Neural cell (in vitro differentiated cells): ENCODE data around the gene LACC1. TPM values are rescaled to one million over a fixed set of nuclear protein-coding genes. Genes with fewer than 3 reads are reported as not detected.

ENCODE experiments used
- H2AFZ ChIP-seq: fragments of 200-600, 300-800 bp; sonication (generic), shearing (Covaris generic); 2 replicates; pipeline ENCODE4 v1.6.0; 2014; ENCODE audit warnings: low read depth, mild to moderate bottlenecking, antibody characterized with exemption, low read length, moderate library complexity
- H3F3A ChIP-seq: fragments of 200-600 bp; shearing (Covaris generic); 2 replicates; pipeline ENCODE4 v1.6.1; 2016; ENCODE audit warnings: mild to moderate bottlenecking, moderate library complexity, mixed read lengths, antibody characterized with exemption, low read length; ENCODE audit not compliant: insufficient read depth, poor library complexity, severe bottlenecking
- H3K27ac ChIP-seq: fragments of 200-600, 300-800 bp; sonication (generic), shearing (Covaris generic); 2 replicates; pipeline ENCODE4 v1.5.1; 2014; ENCODE audit warnings: mild to moderate bottlenecking, low read length, moderate library complexity
- H3K27me3 ChIP-seq: fragments of 300-800, 200-600 bp; sonication (generic), shearing (Covaris generic); 2 replicates; pipeline ENCODE4 v1.6.0; 2014; ENCODE audit warnings: mild to moderate bottlenecking, low read depth, low read length, moderate library complexity; ENCODE audit not compliant: insufficient read depth
- H3K36me3 ChIP-seq: fragments of 300-800, 200-600 bp; sonication (generic), shearing (Covaris generic); 2 replicates; pipeline ENCODE4 v1.5.1; 2014; ENCODE audit warnings: mild to moderate bottlenecking, antibody characterized with exemption, low read length, moderate library complexity; ENCODE audit not compliant: insufficient read depth
- H3K4me2 ChIP-seq: fragments of 300-800, 200-600 bp; sonication (generic), shearing (Covaris generic); 2 replicates; pipeline ENCODE4 v1.6.0; 2014; ENCODE audit warnings: mild to moderate bottlenecking, low read length
- H3K4me3 ChIP-seq: fragments of 300-800, 200-600 bp; sonication (generic), shearing (Covaris generic); 2 replicates; pipeline ENCODE4 v1.5.1; 2014; ENCODE audit warnings: mild to moderate bottlenecking, low read length, moderate library complexity
- H3K79me2 ChIP-seq: fragments of 200-600 bp; shearing (Covaris generic); replicated peaks from 2 replicates; pipeline ENCODE4 v1.6.0; 2014; ENCODE audit warnings: mild to moderate bottlenecking, low read length, moderate library complexity; ENCODE audit not compliant: insufficient read depth
- H3K9ac ChIP-seq: fragments of 300-800, 200-600 bp; sonication (generic), shearing (Covaris generic); 2 replicates; pipeline ENCODE4 v1.6.1; 2016; ENCODE audit warnings: mild to moderate bottlenecking, low read length, mixed read lengths
- H3K9me2 ChIP-seq: fragments of 200-600 bp; shearing (Covaris generic); 2 replicates; pipeline ENCODE4 v1.6.1; 2016; ENCODE audit warnings: mild to moderate bottlenecking, low read length, mixed read lengths; ENCODE audit not compliant: insufficient read depth
- H3K9me3 ChIP-seq: fragments of 200-600, 300-800 bp; sonication (generic), shearing (Covaris generic); 2 replicates; pipeline ENCODE4 v1.6.1; 2016; ENCODE audit warnings: mild to moderate bottlenecking, mixed run types, low read length, moderate library complexity, mixed read lengths
- H4K20me1 ChIP-seq: fragments of 200-600 bp; shearing (Covaris generic); 2 replicates; pipeline ENCODE4 v1.6.1; 2016; ENCODE audit warnings: mild to moderate bottlenecking, mixed run types; ENCODE audit not compliant: insufficient read depth
- EP300 ChIP-seq: fragments of 450-650 bp; conservative IDR thresholded peaks from 2 replicates; pipeline ENCODE4 v1.6.1; 2014; ENCODE audit warnings: antibody characterized with exemption, mild to moderate bottlenecking, moderate library complexity; ENCODE audit not compliant: poor library complexity, severe bottlenecking
- EZH2 ChIP-seq: fragments of 200-600, 300-800 bp; shearing (Covaris generic), sonication (generic); IDR thresholded peaks from 2 replicates; pipeline ENCODE4 v1.6.1; 2014; ENCODE audit warnings: antibody characterized with exemption, low read length, borderline replicate concordance, mild to moderate bottlenecking; ENCODE audit not compliant: insufficient read depth, poor library complexity, severe bottlenecking
- MXI1 ChIP-seq: fragments of 450-650 bp; conservative IDR thresholded peaks from 2 replicates; pipeline ENCODE4 v1.6.1; 2014; ENCODE audit warnings: antibody characterized with exemption, mild to moderate bottlenecking; ENCODE audit not compliant: poor library complexity, severe bottlenecking
- POLR2AphosphoS5 ChIP-seq: IDR thresholded peaks from 2 replicates; pipeline ENCODE4 v1.6.1; 2012
- RAD21 ChIP-seq: fragments of 450-650 bp; conservative IDR thresholded peaks from 2 replicates; pipeline ENCODE4 v1.6.1; 2014; ENCODE audit warnings: antibody characterized with exemption, mild to moderate bottlenecking, moderate library complexity
- SMC3 ChIP-seq: fragments of 450-650 bp; conservative IDR thresholded peaks from 2 replicates; pipeline ENCODE4 v1.6.1; 2014; ENCODE audit warnings: antibody characterized with exemption, mild to moderate bottlenecking, moderate library complexity; ENCODE audit not compliant: poor library complexity
- TAF1 ChIP-seq: IDR thresholded peaks from 2 replicates; pipeline ENCODE4 v1.6.1; 2012; ENCODE audit warnings: low read depth
- polyA plus RNA-seq: library from polyadenylated mRNA; depleted of rRNA; stranded (reverse); fragments of >200 nt; gene quantifications from 2 replicates; pipeline ENCODE4 v1.2.3, GENCODE V29; 2014
- TF ChIP-seq, protein P1 (sequence below): IDR thresholded peaks from 2 replicates; pipeline ENCODE4 v1.6.1; 2012; ENCODE audit warnings: borderline replicate concordance
- TF ChIP-seq, protein P2 (sequence below): fragments of 450-650 bp; IDR thresholded peaks from 2 replicates; pipeline ENCODE4 v1.5.1; 2014; ENCODE audit warnings: antibody characterized with exemption, mild to moderate bottlenecking, moderate library complexity; ENCODE audit not compliant: poor library complexity, severe bottlenecking

The LACC1 gene
- polyA plus RNA-seq, 1 donor from 2014 or later, result 2.2 TPM

DNA sequence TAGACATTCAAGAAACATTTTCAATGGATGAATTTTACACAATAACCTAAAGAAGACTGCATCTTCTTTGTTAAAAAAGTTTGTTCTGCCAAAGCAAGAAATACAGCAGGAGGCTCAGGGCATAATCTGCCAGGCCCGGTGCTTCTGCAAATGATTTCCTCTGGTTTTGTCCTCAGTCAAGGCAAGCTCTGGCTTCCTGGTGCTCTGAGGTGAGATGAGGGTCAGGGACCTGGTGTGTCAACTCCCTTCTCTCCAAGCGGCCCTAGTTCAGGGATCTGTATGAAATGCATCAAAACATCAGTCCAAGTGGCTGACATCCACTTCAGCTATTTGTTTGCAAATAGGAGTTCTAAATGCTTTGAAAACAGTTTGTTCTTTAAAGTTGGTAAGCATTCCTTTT is 31.6 kb downstream of the LACC1 start:
- Histone ChIP-seq H3K36me3 (no peaks in the 10 kb centered on the region), H3K9ac (peak overlapping the region; percentile 46), H3K4me3 (peak overlapping the region; percentile 38), H2AFZ (no peak overlapping the region), H3K9me3 (no peaks in the 10 kb centered on the region), H4K20me1 (no peaks in the 10 kb centered on the region), H3K4me2 (peak overlapping the region; percentile 34), H3K27me3 (no peaks in the 10 kb centered on the region), H3K79me2 (no peaks in the 10 kb centered on the region), H3K9me2 (no peaks in the 10 kb centered on the region), H3K27ac (peak overlapping the region; percentile 66), H3F3A (no peaks in the 10 kb centered on the region)
- TF ChIP-seq, protein P1, sequence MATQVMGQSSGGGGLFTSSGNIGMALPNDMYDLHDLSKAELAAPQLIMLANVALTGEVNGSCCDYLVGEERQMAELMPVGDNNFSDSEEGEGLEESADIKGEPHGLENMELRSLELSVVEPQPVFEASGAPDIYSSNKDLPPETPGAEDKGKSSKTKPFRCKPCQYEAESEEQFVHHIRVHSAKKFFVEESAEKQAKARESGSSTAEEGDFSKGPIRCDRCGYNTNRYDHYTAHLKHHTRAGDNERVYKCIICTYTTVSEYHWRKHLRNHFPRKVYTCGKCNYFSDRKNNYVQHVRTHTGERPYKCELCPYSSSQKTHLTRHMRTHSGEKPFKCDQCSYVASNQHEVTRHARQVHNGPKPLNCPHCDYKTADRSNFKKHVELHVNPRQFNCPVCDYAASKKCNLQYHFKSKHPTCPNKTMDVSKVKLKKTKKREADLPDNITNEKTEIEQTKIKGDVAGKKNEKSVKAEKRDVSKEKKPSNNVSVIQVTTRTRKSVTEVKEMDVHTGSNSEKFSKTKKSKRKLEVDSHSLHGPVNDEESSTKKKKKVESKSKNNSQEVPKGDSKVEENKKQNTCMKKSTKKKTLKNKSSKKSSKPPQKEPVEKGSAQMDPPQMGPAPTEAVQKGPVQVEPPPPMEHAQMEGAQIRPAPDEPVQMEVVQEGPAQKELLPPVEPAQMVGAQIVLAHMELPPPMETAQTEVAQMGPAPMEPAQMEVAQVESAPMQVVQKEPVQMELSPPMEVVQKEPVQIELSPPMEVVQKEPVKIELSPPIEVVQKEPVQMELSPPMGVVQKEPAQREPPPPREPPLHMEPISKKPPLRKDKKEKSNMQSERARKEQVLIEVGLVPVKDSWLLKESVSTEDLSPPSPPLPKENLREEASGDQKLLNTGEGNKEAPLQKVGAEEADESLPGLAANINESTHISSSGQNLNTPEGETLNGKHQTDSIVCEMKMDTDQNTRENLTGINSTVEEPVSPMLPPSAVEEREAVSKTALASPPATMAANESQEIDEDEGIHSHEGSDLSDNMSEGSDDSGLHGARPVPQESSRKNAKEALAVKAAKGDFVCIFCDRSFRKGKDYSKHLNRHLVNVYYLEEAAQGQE, result no peak
- TF ChIP-seq TAF1 (no peak), MXI1 (no peak), RAD21 (no peak), EP300 (no peak), SMC3 (no peak), POLR2AphosphoS5 (no peak), EZH2 (no peak)
- TF ChIP-seq, protein P2, sequence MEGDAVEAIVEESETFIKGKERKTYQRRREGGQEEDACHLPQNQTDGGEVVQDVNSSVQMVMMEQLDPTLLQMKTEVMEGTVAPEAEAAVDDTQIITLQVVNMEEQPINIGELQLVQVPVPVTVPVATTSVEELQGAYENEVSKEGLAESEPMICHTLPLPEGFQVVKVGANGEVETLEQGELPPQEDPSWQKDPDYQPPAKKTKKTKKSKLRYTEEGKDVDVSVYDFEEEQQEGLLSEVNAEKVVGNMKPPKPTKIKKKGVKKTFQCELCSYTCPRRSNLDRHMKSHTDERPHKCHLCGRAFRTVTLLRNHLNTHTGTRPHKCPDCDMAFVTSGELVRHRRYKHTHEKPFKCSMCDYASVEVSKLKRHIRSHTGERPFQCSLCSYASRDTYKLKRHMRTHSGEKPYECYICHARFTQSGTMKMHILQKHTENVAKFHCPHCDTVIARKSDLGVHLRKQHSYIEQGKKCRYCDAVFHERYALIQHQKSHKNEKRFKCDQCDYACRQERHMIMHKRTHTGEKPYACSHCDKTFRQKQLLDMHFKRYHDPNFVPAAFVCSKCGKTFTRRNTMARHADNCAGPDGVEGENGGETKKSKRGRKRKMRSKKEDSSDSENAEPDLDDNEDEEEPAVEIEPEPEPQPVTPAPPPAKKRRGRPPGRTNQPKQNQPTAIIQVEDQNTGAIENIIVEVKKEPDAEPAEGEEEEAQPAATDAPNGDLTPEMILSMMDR, result no peak

DNA sequence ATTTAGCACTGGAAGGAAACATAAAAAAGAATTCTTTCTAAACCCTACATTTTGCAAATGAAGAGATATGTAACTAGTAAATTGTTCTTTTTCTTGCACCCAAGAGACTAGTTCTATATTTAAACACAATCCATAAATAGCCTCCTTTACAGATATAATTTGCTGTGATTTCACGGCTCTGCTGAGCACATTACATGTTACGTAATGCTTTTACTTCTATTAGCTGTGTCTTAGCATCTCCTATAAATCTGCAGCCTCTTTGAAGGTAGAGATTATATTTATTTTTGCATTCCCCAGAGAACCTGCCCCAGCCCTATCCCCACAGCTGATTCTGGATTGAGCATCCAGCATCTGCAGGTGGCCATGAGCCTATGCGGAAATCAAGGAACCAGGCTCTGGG is 32.2 kb downstream of the LACC1 start:
- Histone ChIP-seq H3K36me3 (no peaks in the 10 kb centered on the region), H3K27ac (peak overlapping the region; percentile 66), H3K4me2 (peak overlapping the region; percentile 34), H3K4me3 (peak overlapping the region; percentile 38), H2AFZ (no peak overlapping the region), H3K79me2 (no peaks in the 10 kb centered on the region), H3K9ac (peak overlapping the region; percentile 46), H3K27me3 (no peaks in the 10 kb centered on the region), H3K9me3 (no peaks in the 10 kb centered on the region), H4K20me1 (no peaks in the 10 kb centered on the region), H3K9me2 (no peaks in the 10 kb centered on the region), H3F3A (no peaks in the 10 kb centered on the region)
- TF ChIP-seq SMC3 (no peak), TAF1 (no peak), MXI1 (no peak), POLR2AphosphoS5 (peak; percentile 30), RAD21 (peak; percentile 28), EZH2 (no peak), EP300 (peak; percentile 45)
- TF ChIP-seq, protein P1, result no peak
- TF ChIP-seq, protein P2, result no peak
